ENCODE results near the gene WSCD2. TPM values are rescaled to one million over a fixed set of nuclear protein-coding genes. Genes with fewer than 3 reads are reported as not detected.

Gene WSCD2
- polyA plus RNA-seq, 1 donor (not counting 4 experiments of a cell fraction or from before 2014, with no cell fraction given), result not detected

- no peaks in the 10 kb centered on the region for H3K36me3 ChIP-seq (ENCODE audit: control insufficient read depth in 2 of 2, extremely low read depth in 1 of 2, insufficient read depth in 2 of 2, low read length in 2 of 2)
- H3K9me3 ChIP-seq (ENCODE audit: control insufficient read depth, low read depth, low read length), result no peaks in the 10 kb centered on the region
- no peaks in the 10 kb centered on the region for H4K20me1 ChIP-seq (ENCODE audit: control insufficient read depth, extremely low read depth, insufficient read depth, low read length)
- H3K4me3 ChIP-seq (ENCODE audit: control insufficient read depth in 2 of 3, extremely low read depth in 1 of 3, insufficient read depth in 2 of 3, low read depth in 1 of 3, low read length in 3 of 3), result no peak overlapping the region
- H3K27me3 ChIP-seq (ENCODE audit: control insufficient read depth, extremely low read depth, insufficient read depth, low read length), result peaks cover 5% of the 10 kb centered on the region
- TF ChIP-seq, protein P1, sequence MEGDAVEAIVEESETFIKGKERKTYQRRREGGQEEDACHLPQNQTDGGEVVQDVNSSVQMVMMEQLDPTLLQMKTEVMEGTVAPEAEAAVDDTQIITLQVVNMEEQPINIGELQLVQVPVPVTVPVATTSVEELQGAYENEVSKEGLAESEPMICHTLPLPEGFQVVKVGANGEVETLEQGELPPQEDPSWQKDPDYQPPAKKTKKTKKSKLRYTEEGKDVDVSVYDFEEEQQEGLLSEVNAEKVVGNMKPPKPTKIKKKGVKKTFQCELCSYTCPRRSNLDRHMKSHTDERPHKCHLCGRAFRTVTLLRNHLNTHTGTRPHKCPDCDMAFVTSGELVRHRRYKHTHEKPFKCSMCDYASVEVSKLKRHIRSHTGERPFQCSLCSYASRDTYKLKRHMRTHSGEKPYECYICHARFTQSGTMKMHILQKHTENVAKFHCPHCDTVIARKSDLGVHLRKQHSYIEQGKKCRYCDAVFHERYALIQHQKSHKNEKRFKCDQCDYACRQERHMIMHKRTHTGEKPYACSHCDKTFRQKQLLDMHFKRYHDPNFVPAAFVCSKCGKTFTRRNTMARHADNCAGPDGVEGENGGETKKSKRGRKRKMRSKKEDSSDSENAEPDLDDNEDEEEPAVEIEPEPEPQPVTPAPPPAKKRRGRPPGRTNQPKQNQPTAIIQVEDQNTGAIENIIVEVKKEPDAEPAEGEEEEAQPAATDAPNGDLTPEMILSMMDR (optimal IDR thresholded peaks at IDR 0.05 in 1 of 3, IDR thresholded peaks at IDR 0.05 in 1 of 3, conservative IDR thresholded peaks at IDR 0.05 in 1 of 3; ENCODE audit: extremely low read depth in 1 of 3, insufficient read depth in 2 of 3, low read length in 3 of 3), result no peak
- no peak for TF ChIP-seq EZH2 (IDR thresholded peaks at IDR 0.05; ENCODE audit: low read length)
- H3K4me1 ChIP-seq (ENCODE audit: control insufficient read depth, extremely low read depth, insufficient read depth, low read length), result no peaks in the 10 kb centered on the region
- H3K27ac ChIP-seq (ENCODE audit: control insufficient read depth, insufficient read depth, low read length), result no peak overlapping the region
- no peaks in the 10 kb centered on the region for H3K9me1 ChIP-seq (ENCODE audit: control insufficient read depth, extremely low read depth, insufficient read depth, low read length)
- H3K9ac ChIP-seq (ENCODE audit: control insufficient read depth, extremely low read depth, insufficient read depth, low read length), result no peak overlapping the region
- no peak overlapping the region for H3K4me2 ChIP-seq (ENCODE audit: control insufficient read depth, extremely low read depth, insufficient read depth, low read depth, low read length)
- no peaks in the 10 kb centered on the region for H3K79me2 ChIP-seq (ENCODE audit: control insufficient read depth, insufficient read depth, low read length)
- FAIRE-seq (no peak), DNase-seq (ENCODE audit: low read depth, low spot score) (no peak)
- H2AFZ ChIP-seq (ENCODE audit: control insufficient read depth, low read length), result no peak overlapping the region
- dilution Hi-C loops (cut with MboI; ENCODE audit: extremely low pct_ligation_motif_present, low sequenced_read_pairs), result no loop called here
Measured at GRCh38 chr12:108235197-108235984, 106.3 kb downstream of the WSCD2 start.

GRCh38 chr12:108235985-108236263 is 106.8 kb downstream of the WSCD2 start:
- H3K27ac ChIP-seq (ENCODE audit: control insufficient read depth, insufficient read depth, low read length), result no peak overlapping the region
- no peaks in the 10 kb centered on the region for H3K9me3 ChIP-seq (ENCODE audit: control insufficient read depth, low read depth, low read length)
- no peaks in the 10 kb centered on the region for H3K79me2 ChIP-seq (ENCODE audit: control insufficient read depth, insufficient read depth, low read length)
- H3K27me3 ChIP-seq (ENCODE audit: control insufficient read depth, extremely low read depth, insufficient read depth, low read length), result peaks cover 5% of the 10 kb centered on the region
- H3K9ac ChIP-seq (ENCODE audit: control insufficient read depth, extremely low read depth, insufficient read depth, low read length), result no peak overlapping the region
- H3K36me3 ChIP-seq (ENCODE audit: control insufficient read depth in 2 of 2, extremely low read depth in 1 of 2, insufficient read depth in 2 of 2, low read length in 2 of 2), result no peaks in the 10 kb centered on the region
- TF ChIP-seq EZH2 (IDR thresholded peaks at IDR 0.05; ENCODE audit: low read length), result no peak
- TF ChIP-seq, protein P1 (optimal IDR thresholded peaks at IDR 0.05 in 1 of 3, IDR thresholded peaks at IDR 0.05 in 1 of 3, conservative IDR thresholded peaks at IDR 0.05 in 1 of 3; ENCODE audit: extremely low read depth in 1 of 3, insufficient read depth in 2 of 3, low read length in 3 of 3), result no peak
- DNase-seq (ENCODE audit: low read depth, low spot score) (no peak), FAIRE-seq (no peak)
- H4K20me1 ChIP-seq (ENCODE audit: control insufficient read depth, extremely low read depth, insufficient read depth, low read length), result no peaks in the 10 kb centered on the region
- dilution Hi-C loops (cut with MboI; ENCODE audit: extremely low pct_ligation_motif_present, low sequenced_read_pairs), result no loop called here
- no peak overlapping the region for H3K4me2 ChIP-seq (ENCODE audit: control insufficient read depth, extremely low read depth, insufficient read depth, low read depth, low read length)
- no peaks in the 10 kb centered on the region for H3K4me1 ChIP-seq (ENCODE audit: control insufficient read depth, extremely low read depth, insufficient read depth, low read length)
- H3K4me3 ChIP-seq (ENCODE audit: control insufficient read depth in 2 of 3, extremely low read depth in 1 of 3, insufficient read depth in 2 of 3, low read depth in 1 of 3, low read length in 3 of 3), result no peak overlapping the region
- no peak overlapping the region for H2AFZ ChIP-seq (ENCODE audit: control insufficient read depth, low read length)
- no peaks in the 10 kb centered on the region for H3K9me1 ChIP-seq (ENCODE audit: control insufficient read depth, extremely low read depth, insufficient read depth, low read length)
